Mononuclear cell (primary cell): Measurements from ENCODE around the gene LIMCH1. TPM values are rescaled to one million over a fixed set of nuclear protein-coding genes. Genes with fewer than 3 reads are reported as not detected.

Experiments
- H3K27me3 ChIP-seq: 2 replicates; pipeline ENCODE4 v1.6.0; 2011; ENCODE audit warnings: low read length, control low read depth; ENCODE audit not compliant: insufficient read depth
- H3K4me1 ChIP-seq: 2 replicates; pipeline ENCODE4 v1.5.1; 2011; ENCODE audit warnings: mild to moderate bottlenecking, low read length, control low read depth; ENCODE audit not compliant: insufficient read depth
- H3K4me3 ChIP-seq: 2 replicates; pipeline ENCODE4 v1.5.1; 2011; ENCODE audit warnings: mild to moderate bottlenecking, low read length, moderate library complexity
- H3K9me3 ChIP-seq: 2 replicates; pipeline ENCODE4 v1.5.1; 2011; ENCODE audit warnings: low read depth, mild to moderate bottlenecking, control low read depth, low read length
- total RNA-seq: library from RNA; depleted of rRNA; stranded (reverse); fragments of >200 nt; gene quantifications from one replicate; pipeline ENCODE4 v1.2.3, GENCODE V29; 2012

Gene LIMCH1
- total RNA-seq, 1 donor, result 0.10 TPM

DNA sequence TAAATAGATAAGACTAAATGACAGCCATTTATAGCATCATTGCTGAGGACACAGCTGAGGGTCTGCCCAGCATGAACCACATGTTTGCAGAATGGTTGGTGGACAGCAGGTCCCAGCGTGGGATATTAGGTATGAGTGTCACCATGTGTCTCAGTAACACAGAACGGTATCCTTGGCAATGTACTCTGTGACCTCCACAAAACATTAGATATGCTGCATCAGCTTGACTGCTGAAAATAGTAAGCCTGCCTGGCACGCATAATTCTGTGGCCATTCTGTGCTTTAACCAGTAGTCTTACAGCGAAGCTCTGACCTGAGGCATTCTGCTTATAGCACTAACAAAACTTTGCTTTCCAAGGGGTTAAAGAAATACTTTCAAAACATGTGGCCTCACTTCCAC is 32.0 kb downstream of the LIMCH1 start:
- Histone ChIP-seq H3K9me3 (no peaks in the 10 kb centered on the region), H3K27me3 (no peaks in the 10 kb centered on the region), H3K4me1 (no peaks in the 10 kb centered on the region), H3K4me3 (no peak overlapping the region)

DNA sequence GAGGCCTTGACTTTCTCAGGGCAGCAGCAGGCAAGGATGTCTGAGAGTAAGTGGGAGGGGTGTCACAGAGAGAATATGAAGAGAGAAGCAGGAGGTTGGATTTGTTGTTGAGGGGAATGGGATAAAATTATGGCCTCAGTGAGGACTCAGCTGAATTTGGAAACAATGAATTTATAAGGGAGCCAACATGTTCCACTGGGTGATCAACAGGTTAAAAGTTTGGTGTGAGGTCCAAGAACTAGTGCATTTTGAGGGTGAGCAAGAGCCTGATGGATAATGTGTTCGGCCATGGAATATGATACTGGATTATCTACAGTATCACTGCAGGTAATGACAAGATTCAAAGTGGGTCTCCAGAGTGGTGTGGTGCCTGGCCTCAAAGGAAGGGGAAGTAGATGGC is 33.5 kb downstream of the LIMCH1 start:
- no peaks in the 10 kb centered on the region for H3K9me3 ChIP-seq
- H3K4me3 ChIP-seq, result no peak overlapping the region
- H3K27me3 ChIP-seq, result no peaks in the 10 kb centered on the region
- no peaks in the 10 kb centered on the region for H3K4me1 ChIP-seq

DNA sequence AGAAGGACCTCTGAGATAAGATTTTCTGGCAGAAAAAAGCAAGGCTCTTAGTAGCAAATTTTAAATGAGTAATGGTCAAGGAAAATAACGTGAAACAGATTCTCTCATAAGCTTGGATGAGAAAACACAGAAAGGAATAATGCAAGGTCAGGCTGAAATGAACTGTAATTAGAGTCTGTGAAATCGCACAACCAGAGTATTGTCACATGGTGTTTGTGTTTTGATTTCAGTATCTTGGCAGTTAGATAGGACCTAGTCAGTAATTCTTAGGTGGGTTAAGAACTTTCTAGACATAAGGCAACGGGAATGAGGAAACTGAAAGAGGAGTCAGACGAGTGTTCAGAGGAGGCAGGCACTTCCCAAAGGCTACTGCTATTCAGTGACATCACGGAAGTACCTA is 34.6 kb downstream of the LIMCH1 start:
- Histone ChIP-seq H3K9me3 (no peaks in the 10 kb centered on the region), H3K4me3 (no peak overlapping the region), H3K4me1 (no peaks in the 10 kb centered on the region), H3K27me3 (no peaks in the 10 kb centered on the region)

DNA sequence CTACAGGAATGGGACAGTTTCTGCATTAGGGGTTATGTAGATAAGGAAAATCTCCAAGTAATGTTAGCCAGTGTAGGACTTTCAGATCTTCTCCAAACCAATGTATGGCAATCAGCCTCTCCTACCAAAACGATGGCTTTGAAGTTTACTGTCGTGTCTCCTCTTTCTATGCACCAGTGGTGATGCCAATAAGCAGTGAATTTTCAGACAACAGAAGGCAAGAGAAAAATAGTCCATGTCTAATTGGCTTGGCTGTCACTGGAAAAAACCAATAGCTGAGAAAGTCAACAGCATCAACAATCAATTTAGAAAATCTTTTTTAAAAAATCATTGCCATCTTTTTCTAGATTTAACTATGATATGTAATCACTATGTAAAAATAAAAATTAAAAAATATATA is 35.0 kb downstream of the LIMCH1 start:
- Histone ChIP-seq H3K9me3 (no peaks in the 10 kb centered on the region), H3K4me1 (no peaks in the 10 kb centered on the region), H3K4me3 (no peak overlapping the region), H3K27me3 (no peaks in the 10 kb centered on the region)

DNA sequence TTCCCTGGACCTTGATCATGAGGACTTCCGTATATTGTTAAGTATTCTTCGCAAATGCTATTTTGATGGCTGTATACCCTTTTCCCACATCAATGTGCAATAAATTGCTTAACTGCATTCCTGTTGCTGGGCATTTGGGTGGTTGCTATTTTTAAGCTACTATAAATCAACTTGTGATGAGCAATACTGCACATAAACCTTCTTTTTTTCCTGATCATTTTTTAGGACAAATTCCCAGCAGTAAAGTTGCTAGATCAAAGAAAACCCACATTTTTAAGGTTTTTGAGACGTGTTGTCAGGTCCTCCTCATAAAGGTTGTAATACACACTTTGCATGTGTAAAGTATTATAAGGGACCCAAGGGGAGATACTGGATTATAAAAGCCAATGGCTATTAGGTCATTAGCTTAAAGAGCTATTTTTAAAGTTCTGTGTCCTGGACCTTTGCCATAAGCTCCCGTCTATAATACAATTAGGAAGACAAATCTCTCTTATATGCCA is 35.6 kb downstream of the LIMCH1 start:
- H3K27me3 ChIP-seq, result no peaks in the 10 kb centered on the region
- H3K4me1 ChIP-seq, result no peaks in the 10 kb centered on the region
- no peaks in the 10 kb centered on the region for H3K9me3 ChIP-seq
- no peak overlapping the region for H3K4me3 ChIP-seq

DNA sequence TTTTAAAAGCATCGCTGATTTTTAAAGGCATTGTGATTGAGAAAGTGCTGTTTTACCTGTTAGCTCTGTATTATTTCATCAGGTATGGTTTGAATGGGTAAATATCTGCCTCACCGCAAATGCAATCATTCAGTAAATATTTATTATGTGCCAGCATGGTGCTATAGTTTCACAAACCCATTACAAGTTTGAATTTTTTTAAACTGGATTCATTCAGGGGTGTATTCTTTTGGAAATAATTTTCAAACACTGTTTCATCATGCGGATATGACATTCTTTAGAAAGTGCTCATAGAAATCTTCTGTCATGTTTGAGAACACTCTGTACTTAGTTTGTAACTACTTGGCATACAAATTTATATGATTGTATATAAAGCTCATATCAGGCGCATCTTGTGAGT is 37.2 kb downstream of the LIMCH1 start:
- no peaks in the 10 kb centered on the region for H3K9me3 ChIP-seq
- no peak overlapping the region for H3K4me3 ChIP-seq
- no peaks in the 10 kb centered on the region for H3K27me3 ChIP-seq
- no peaks in the 10 kb centered on the region for H3K4me1 ChIP-seq

DNA sequence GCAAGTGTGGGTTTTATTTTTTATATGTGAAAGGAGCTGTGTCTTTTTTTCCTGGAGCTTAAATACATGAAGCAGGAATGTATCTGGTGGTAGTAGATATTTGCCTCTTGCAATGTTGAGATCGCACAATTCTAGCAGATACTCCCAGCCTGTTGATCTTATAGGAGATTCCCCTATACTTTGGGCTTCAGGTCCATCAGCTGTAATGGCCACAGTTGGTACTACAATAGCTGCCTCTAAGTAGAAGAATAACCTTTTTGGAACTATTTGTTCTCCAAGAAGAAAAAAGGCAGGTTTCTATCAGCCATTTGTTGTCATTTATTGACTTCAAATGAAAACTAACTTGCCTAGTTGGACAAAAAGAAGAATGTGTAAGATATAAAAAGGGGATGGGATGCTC is 37.7 kb downstream of the LIMCH1 start:
- Histone ChIP-seq H3K4me1 (no peaks in the 10 kb centered on the region), H3K4me3 (no peak overlapping the region), H3K9me3 (no peaks in the 10 kb centered on the region), H3K27me3 (no peaks in the 10 kb centered on the region)

DNA sequence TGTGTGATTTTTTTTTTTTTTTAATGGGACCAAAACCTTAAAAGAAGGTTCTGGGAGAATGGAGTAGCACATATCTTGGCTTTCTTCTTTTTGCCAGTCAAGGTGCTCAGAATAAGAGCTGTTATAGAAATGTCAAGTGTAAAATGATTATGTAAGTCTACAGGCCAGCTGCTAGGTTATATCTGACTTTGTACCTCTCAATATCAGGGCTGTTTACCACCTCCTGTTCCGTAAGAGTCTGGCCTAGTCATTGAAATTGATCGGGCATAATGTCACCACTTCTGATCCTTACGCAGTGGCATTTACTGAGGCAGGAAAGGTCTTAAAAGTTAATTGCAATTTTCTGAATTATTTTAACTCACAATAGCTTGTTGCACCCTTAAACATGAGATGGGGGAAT is 41.1 kb downstream of the LIMCH1 start:
- Histone ChIP-seq H3K27me3 (no peaks in the 10 kb centered on the region), H3K9me3 (no peaks in the 10 kb centered on the region), H3K4me3 (no peak overlapping the region), H3K4me1 (no peaks in the 10 kb centered on the region)

DNA sequence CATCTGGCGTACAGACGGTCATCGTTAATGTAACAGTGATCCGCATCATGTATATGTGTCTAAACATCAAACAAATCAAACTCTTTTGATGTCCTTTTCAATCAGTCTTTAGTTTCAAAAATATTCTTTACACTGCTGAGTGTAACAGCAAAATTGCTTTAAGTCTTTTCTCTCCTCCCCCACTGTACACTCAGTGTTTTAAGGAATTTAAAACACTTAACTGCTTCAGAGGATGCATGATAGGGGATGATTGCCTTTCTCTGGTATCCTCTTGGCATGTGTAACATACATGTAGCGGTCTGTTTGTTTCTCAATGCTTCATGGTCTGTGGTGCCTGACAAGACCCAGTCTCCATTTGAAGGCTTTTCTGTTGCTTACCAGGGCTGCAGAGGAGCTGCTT is 41.6 kb downstream of the LIMCH1 start:
- Histone ChIP-seq H3K9me3 (no peaks in the 10 kb centered on the region), H3K4me1 (no peaks in the 10 kb centered on the region), H3K27me3 (no peaks in the 10 kb centered on the region), H3K4me3 (no peak overlapping the region)

DNA sequence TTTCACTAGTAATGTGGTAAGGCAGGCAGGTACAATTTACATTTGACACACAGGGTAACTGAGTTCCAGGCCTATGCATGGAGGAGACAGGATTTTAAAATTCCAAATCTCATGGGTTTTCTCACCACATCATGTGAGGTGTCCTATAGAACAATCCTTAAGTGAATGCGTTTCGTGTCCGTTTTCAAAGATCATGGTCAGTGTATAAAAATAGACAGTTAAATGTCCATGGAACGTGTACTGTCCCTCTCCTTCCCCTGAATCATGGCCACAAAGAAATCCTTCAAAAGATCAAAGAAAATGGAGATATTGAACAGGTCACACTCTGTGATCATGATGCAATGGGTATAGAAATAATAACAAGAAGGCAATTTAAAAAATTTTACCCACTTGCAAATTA is 42.0 kb downstream of the LIMCH1 start:
- H3K4me1 ChIP-seq, result no peaks in the 10 kb centered on the region
- H3K4me3 ChIP-seq, result no peak overlapping the region
- no peaks in the 10 kb centered on the region for H3K9me3 ChIP-seq
- H3K27me3 ChIP-seq, result no peaks in the 10 kb centered on the region

DNA sequence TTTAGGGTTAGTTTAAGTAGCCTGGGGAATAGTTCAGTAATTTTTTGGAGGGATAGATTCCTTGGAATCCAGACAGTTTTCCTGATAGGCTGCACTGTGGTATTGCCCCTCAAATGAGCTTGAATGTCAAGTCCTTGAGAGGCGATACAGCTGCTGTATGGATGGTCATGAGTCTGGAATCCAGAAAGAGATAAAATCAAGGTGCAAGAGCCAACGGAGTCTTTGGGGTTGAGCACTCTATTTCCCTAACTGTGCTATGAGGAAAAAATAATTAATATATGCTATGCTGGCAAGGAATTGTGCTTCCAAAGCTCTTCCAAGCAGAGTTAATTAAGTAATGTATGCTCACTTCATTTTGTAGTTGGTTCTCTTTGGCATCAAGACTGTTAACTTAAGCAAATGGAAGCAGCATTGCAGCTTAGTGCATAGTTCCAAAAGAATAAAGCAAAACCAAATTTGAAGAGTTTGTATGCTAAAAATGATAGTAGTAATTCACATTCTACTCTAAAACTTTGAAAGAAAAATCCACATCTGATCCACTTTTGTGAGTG is 48.8 kb downstream of the LIMCH1 start:
- Histone ChIP-seq H3K4me3 (no peak overlapping the region), H3K4me1 (no peaks in the 10 kb centered on the region), H3K27me3 (no peaks in the 10 kb centered on the region), H3K9me3 (no peaks in the 10 kb centered on the region)

DNA sequence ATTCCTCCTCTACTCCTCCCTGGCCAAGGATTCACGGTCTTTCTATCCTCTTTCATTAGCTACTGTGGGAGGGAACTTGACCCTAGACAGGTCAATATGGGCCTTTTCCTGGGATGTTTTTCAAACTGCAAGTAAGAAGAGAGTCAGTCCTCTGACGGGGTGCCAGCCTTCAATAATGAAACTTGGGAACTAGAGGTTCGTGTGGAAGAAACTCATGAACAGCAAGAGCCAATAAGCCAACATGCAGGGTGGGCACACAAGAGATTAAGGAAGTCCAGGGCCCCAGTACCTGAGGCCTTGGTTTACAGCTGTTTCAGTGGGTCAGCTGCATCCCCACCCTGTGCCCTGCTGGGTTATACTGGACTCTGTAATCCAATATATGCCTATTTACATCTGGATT is 49.3 kb downstream of the LIMCH1 start:
- Histone ChIP-seq H3K27me3 (no peaks in the 10 kb centered on the region), H3K4me3 (no peak overlapping the region), H3K4me1 (no peaks in the 10 kb centered on the region), H3K9me3 (no peaks in the 10 kb centered on the region)

DNA sequence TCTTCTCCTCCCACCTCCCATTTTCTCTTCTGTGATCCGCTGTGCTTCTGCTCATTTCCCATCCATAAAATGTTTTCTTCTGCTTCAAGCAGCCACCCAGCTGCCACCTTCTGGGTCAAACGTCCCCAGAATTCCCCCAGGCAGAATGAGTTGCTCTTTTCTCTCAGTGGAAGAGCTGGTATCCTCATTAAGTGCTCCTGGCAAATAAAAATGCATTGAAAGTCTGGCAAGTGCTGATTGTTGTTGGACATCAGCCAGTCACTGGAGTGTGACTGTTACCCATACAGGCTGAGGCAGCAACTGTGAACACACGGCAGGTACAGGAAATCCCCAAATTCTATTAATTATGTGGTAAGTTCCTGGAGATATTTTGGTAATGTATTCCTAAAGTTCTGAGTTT is 52.6 kb downstream of the LIMCH1 start:
- Histone ChIP-seq H3K9me3 (no peaks in the 10 kb centered on the region), H3K4me3 (no peak overlapping the region), H3K4me1 (no peaks in the 10 kb centered on the region), H3K27me3 (no peaks in the 10 kb centered on the region)

DNA sequence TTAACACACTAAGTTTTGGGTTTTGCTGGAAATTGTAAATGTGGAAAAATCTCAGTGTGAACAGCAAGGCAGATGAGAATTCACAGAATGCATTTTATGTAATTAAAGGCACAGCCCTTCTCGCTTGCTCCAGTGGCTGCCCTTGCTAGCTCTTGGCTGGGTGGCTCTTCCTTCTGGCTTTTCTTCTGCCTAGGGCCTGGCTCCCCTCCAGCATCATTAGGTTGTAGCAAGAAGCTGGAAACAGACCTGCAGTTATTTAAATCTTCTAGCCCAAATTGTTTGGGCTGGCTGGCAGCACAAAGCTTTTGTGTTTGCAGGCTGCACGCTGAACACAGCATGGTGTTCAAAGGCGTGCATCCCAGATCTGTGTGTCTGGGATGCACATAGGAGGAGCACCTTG is 56.5 kb downstream of the LIMCH1 start:
- Histone ChIP-seq H3K27me3 (no peaks in the 10 kb centered on the region), H3K4me3 (no peak overlapping the region), H3K4me1 (no peaks in the 10 kb centered on the region)

DNA sequence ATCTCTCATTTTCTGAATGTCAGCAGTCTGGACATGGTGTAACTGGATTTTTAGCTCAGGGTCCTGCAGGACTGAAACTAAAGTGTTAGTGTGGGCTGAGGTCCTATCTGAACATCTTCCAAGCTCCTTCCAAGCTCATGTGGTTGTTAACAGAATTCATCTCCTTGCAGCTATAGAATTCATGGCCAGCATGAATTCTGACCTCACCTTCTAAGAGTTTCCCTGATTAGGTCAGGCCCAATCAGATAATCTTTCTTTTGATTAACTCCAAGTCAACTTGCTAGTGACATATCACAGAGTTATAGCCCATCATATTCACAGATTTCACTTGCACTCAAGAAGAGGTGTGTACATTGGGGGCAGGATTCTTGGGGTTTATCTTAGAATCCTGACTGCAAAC is 59.5 kb downstream of the LIMCH1 start:
- H3K4me1 ChIP-seq, result no peaks in the 10 kb centered on the region
- H3K27me3 ChIP-seq, result no peaks in the 10 kb centered on the region
- no peak overlapping the region for H3K4me3 ChIP-seq
- no peaks in the 10 kb centered on the region for H3K9me3 ChIP-seq

More for the DNA sequence above, 56.5 kb downstream of the LIMCH1 start:
- no peaks in the 10 kb centered on the region for H3K9me3 ChIP-seq

DNA sequence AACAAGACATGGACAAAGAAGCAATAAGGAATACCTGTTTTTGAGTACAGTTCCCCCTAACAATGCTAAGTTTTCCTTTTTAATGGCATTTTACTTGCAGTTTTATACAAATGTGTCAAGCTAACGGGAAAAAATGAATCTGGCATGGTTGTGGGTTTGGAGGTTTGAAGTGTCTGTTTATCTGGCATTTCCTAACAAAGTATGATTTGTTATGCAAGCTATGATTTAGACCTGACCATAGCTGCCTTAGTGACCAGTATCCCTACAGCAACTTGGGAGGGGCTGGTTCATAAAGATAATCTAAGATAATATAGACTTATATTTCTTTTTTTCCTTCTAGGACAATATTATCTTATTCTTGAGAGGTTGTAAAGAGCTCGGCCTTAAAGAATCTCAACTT is 60.6 kb downstream of the LIMCH1 start:
- H3K4me1 ChIP-seq, result no peaks in the 10 kb centered on the region
- H3K4me3 ChIP-seq, result no peak overlapping the region
- H3K9me3 ChIP-seq, result no peaks in the 10 kb centered on the region
- H3K27me3 ChIP-seq, result no peaks in the 10 kb centered on the region
